Karpas-422 (cell line): ENCODE data around the gene SOCS7. TPM values are rescaled to one million over a fixed set of nuclear protein-coding genes. Genes with fewer than 3 reads are reported as not detected.

ENCODE experiments used
- DNase-seq: peaks from one replicate; pipeline ENCODE4 v3.0.0-alpha.2; 2015
- H2AFZ ChIP-seq: fragments of 200-600 bp; sonication (generic); 2 replicates; pipeline ENCODE4 v1.6.1; 2014; ENCODE audit warnings: antibody characterized with exemption, low read length, mixed read lengths
- H3K27ac ChIP-seq: fragments of 200-600 bp; sonication (generic); 2 replicates; pipeline ENCODE4 v1.5.1; 2014; ENCODE audit warnings: mild to moderate bottlenecking, low read length, moderate library complexity
- H3K27me3 ChIP-seq: fragments of 200-600 bp; sonication (generic); 2 replicates; pipeline ENCODE4 v1.6.1; 2014; ENCODE audit warnings: low read length, mixed read lengths
- H3K36me3 ChIP-seq: fragments of 200-600 bp; sonication (generic); 2 replicates; pipeline ENCODE4 v1.6.1; 2014; ENCODE audit warnings: low read length, mixed read lengths; ENCODE audit not compliant: insufficient read depth
- H3K4me1 ChIP-seq: fragments of 200-600 bp; sonication (generic); 2 replicates; pipeline ENCODE4 v1.6.1; 2014; ENCODE audit warnings: mild to moderate bottlenecking, low read length, mixed read lengths
- H3K4me2 ChIP-seq: fragments of 200-600 bp; sonication (generic); 2 replicates; pipeline ENCODE4 v1.6.1; 2014; ENCODE audit warnings: low read length, low read depth, mild to moderate bottlenecking; ENCODE audit not compliant: poor library complexity, severe bottlenecking
- H3K4me3 ChIP-seq: fragments of 200-600 bp; sonication (generic); 2 replicates; pipeline ENCODE4 v1.5.1; 2014; ENCODE audit warnings: mild to moderate bottlenecking, antibody characterized with exemption, low read length, mixed read lengths
- H3K79me2 ChIP-seq: fragments of 200-600 bp; sonication (generic); 2 replicates; pipeline ENCODE4 v1.6.1; 2014; ENCODE audit warnings: mild to moderate bottlenecking, low read length, mixed read lengths
- H3K9ac ChIP-seq: fragments of 200-600 bp; sonication (generic); 2 replicates; pipeline ENCODE4 v1.6.0; 2014; ENCODE audit warnings: low read length
- H3K9me2 ChIP-seq: fragments of 200-600 bp; sonication (generic), shearing (Covaris generic); replicated peaks from 2 replicates; pipeline ENCODE4 v1.6.0; 2014; ENCODE audit warnings: mild to moderate bottlenecking, low read length, moderate library complexity; ENCODE audit not compliant: insufficient read depth
- H3K9me3 ChIP-seq: fragments of 300-700, 200-600 bp; sonication (generic); 2 replicates; pipeline ENCODE4 v1.6.1; 2014; ENCODE audit warnings: low read length, mixed read lengths
- H4K20me1 ChIP-seq: fragments of 200-600 bp; sonication (generic); 2 replicates; pipeline ENCODE4 v1.6.1; 2014; ENCODE audit warnings: mild to moderate bottlenecking, antibody characterized with exemption, low read length, low read depth; ENCODE audit not compliant: insufficient read depth
- total RNA-seq: library from RNA; depleted of rRNA; stranded (reverse); fragments of >200 nt; shearing (Covaris generic); gene quantifications from 2 replicates; pipeline ENCODE4 v1.2.3, GENCODE V29; 2014; ENCODE audit warnings: low replicate concordance

The SOCS7 gene
- total RNA-seq, 1 experiment from 2014 or later = 26.5 TPM

GRCh38 chr17:38330941-38331411 is 20.7 kb upstream of the SOCS7 start:
- Histone ChIP-seq H3K9me3 (no peaks in the 10 kb centered on the region), H3K36me3 (no peaks in the 10 kb centered on the region), H3K27ac (no peak overlapping the region), H3K9me2 (no peaks in the 10 kb centered on the region), H4K20me1 (no peaks in the 10 kb centered on the region), H3K79me2 (no peaks in the 10 kb centered on the region), H3K4me3 (no peak overlapping the region), H3K9ac (no peak overlapping the region), H3K27me3 (no peaks in the 10 kb centered on the region; the same call in 1 of the 2 replicates), H3K4me2 (no peak overlapping the region), H2AFZ (no peak overlapping the region), H3K4me1 (peaks cover 5% of the 10 kb centered on the region)
- DNase-seq = no peak

- no peak overlapping the region for H3K4me2 ChIP-seq
- no peak overlapping the region for H3K27ac ChIP-seq
- H3K4me3 ChIP-seq = no peak overlapping the region
- no peak overlapping the region for H2AFZ ChIP-seq
- no peak for DNase-seq
- H3K9ac ChIP-seq = no peak overlapping the region
- H3K9me3 ChIP-seq = no peaks in the 10 kb centered on the region
- H3K27me3 ChIP-seq = no peaks in the 10 kb centered on the region
- H3K36me3 ChIP-seq = no peaks in the 10 kb centered on the region
- H3K4me1 ChIP-seq = no peaks in the 10 kb centered on the region
- no peaks in the 10 kb centered on the region for H3K79me2 ChIP-seq
- H4K20me1 ChIP-seq = no peaks in the 10 kb centered on the region
- H3K9me2 ChIP-seq = no peaks in the 10 kb centered on the region
These were observed 18.9 kb upstream of the SOCS7 start for GRCh38 chr17:38332735-38333134.

- H3K27ac ChIP-seq = no peak overlapping the region
- H3K27me3 ChIP-seq = no peaks in the 10 kb centered on the region
- no peak overlapping the region for H3K4me2 ChIP-seq
- H3K9me2 ChIP-seq = no peaks in the 10 kb centered on the region
- no peaks in the 10 kb centered on the region for H3K36me3 ChIP-seq
- peak; percentile 87 for DNase-seq
- no peaks in the 10 kb centered on the region for H3K79me2 ChIP-seq
- H3K4me1 ChIP-seq = no peaks in the 10 kb centered on the region
- no peak overlapping the region for H3K9ac ChIP-seq
- H3K9me3 ChIP-seq = no peaks in the 10 kb centered on the region
- no peak overlapping the region for H3K4me3 ChIP-seq
- H2AFZ ChIP-seq = no peak overlapping the region
- H4K20me1 ChIP-seq = no peaks in the 10 kb centered on the region
These were observed 17.9 kb upstream of the SOCS7 start for GRCh38 chr17:38333635-38334295.

- no peaks in the 10 kb centered on the region for H3K9me2 ChIP-seq
- no peaks in the 10 kb centered on the region for H3K4me1 ChIP-seq
- no peaks in the 10 kb centered on the region for H4K20me1 ChIP-seq
- no peak overlapping the region for H3K4me2 ChIP-seq
- no peak for DNase-seq
- no peaks in the 10 kb centered on the region for H3K36me3 ChIP-seq
- H3K9ac ChIP-seq = no peak overlapping the region
- no peak overlapping the region for H3K4me3 ChIP-seq
- H3K27ac ChIP-seq = no peak overlapping the region
- H2AFZ ChIP-seq = no peak overlapping the region
- no peaks in the 10 kb centered on the region for H3K79me2 ChIP-seq
- no peaks in the 10 kb centered on the region for H3K27me3 ChIP-seq
- no peaks in the 10 kb centered on the region for H3K9me3 ChIP-seq
These were observed 16.9 kb upstream of the SOCS7 start for GRCh38 chr17:38334480-38335364.

GRCh38 chr17:38336838-38337237 is 14.8 kb upstream of the SOCS7 start:
- no peak overlapping the region for H3K27ac ChIP-seq
- no peaks in the 10 kb centered on the region for H3K79me2 ChIP-seq
- H3K4me1 ChIP-seq = no peaks in the 10 kb centered on the region
- H2AFZ ChIP-seq = no peak overlapping the region
- no peak overlapping the region for H3K4me3 ChIP-seq
- H4K20me1 ChIP-seq = no peaks in the 10 kb centered on the region
- H3K27me3 ChIP-seq = no peaks in the 10 kb centered on the region
- H3K36me3 ChIP-seq = no peaks in the 10 kb centered on the region
- no peak overlapping the region for H3K9ac ChIP-seq
- no peak for DNase-seq
- no peaks in the 10 kb centered on the region for H3K9me3 ChIP-seq
- no peak overlapping the region for H3K4me2 ChIP-seq
- H3K9me2 ChIP-seq = no peaks in the 10 kb centered on the region

GRCh38 chr17:38338053-38338452 is 13.6 kb upstream of the SOCS7 start:
- no peaks in the 10 kb centered on the region for H3K4me1 ChIP-seq
- no peaks in the 10 kb centered on the region for H3K36me3 ChIP-seq
- H3K9me3 ChIP-seq = no peaks in the 10 kb centered on the region
- H3K9ac ChIP-seq = no peak overlapping the region
- DNase-seq = no peak
- no peaks in the 10 kb centered on the region for H4K20me1 ChIP-seq
- no peak overlapping the region for H3K27ac ChIP-seq
- no peak overlapping the region for H3K4me3 ChIP-seq
- H3K79me2 ChIP-seq = no peaks in the 10 kb centered on the region
- no peaks in the 10 kb centered on the region for H3K27me3 ChIP-seq
- no peaks in the 10 kb centered on the region for H3K9me2 ChIP-seq
- no peak overlapping the region for H2AFZ ChIP-seq
- H3K4me2 ChIP-seq = no peak overlapping the region

GRCh38 chr17:38338535-38338934 is 13.1 kb upstream of the SOCS7 start:
- Histone ChIP-seq H3K4me1 (no peaks in the 10 kb centered on the region), H3K27me3 (no peaks in the 10 kb centered on the region), H3K4me3 (no peak overlapping the region), H4K20me1 (no peaks in the 10 kb centered on the region), H3K79me2 (no peaks in the 10 kb centered on the region), H3K9me3 (no peaks in the 10 kb centered on the region), H3K36me3 (no peaks in the 10 kb centered on the region), H3K9ac (no peak overlapping the region), H2AFZ (no peak overlapping the region), H3K9me2 (no peaks in the 10 kb centered on the region), H3K27ac (no peak overlapping the region), H3K4me2 (no peak overlapping the region)
- DNase-seq = no peak

- no peaks in the 10 kb centered on the region for H3K9me2 ChIP-seq
These were observed 11.8 kb upstream of the SOCS7 start for GRCh38 chr17:38339891-38340290.

More at GRCh38 chr17:38339891-38340290, 11.8 kb upstream of the SOCS7 start:
- no peak overlapping the region for H3K4me2 ChIP-seq
- H3K9ac ChIP-seq = no peak overlapping the region
- DNase-seq = no peak
- H3K4me1 ChIP-seq = no peaks in the 10 kb centered on the region
- no peaks in the 10 kb centered on the region for H3K9me3 ChIP-seq
- no peaks in the 10 kb centered on the region for H3K36me3 ChIP-seq
- H4K20me1 ChIP-seq = no peaks in the 10 kb centered on the region
- no peaks in the 10 kb centered on the region for H3K79me2 ChIP-seq
- no peak overlapping the region for H3K4me3 ChIP-seq
- H3K27me3 ChIP-seq = no peaks in the 10 kb centered on the region
- no peak overlapping the region for H2AFZ ChIP-seq
- no peak overlapping the region for H3K27ac ChIP-seq
